WTC11 (cell line): ENCODE results near the gene C1QTNF12. TPM values are rescaled to one million over a fixed set of nuclear protein-coding genes. Genes with fewer than 3 reads are reported as not detected.

Source experiments
- ATAC-seq: fragments of 200-7000 bp; cut with Tn5 transposase; 2 replicates; pipeline ENCODE4 v1.10.0; 2021; ENCODE audit warnings: mild to moderate bottlenecking, moderate library complexity
- CTCF ChIA-PET: fragments of 300-600 bp; sonication (Branson Sonifier 250); formaldehyde crosslinking; loops from one replicate; lab custom pipeline; 2021; ENCODE audit warnings: antibody characterized with exemption; lab: Charles Lee
- POLR2A ChIA-PET: fragments of 350-600 bp; sonication (Branson Sonifier 250); formaldehyde crosslinking; loops from one replicate; lab custom pipeline; 2021; ENCODE audit warnings: antibody characterized with exemption; lab: Charles Lee
- DNase-seq: peaks from one replicate; pipeline ENCODE4 v3.0.0; 2021; ENCODE audit warnings: low spot score
- H3K27ac Mint-ChIP-seq: 2 replicates; pipeline ENCODE4 v1.8.0; 2021; ENCODE audit warnings: mixed read lengths
- H3K27me3 Mint-ChIP-seq: 2 replicates; pipeline ENCODE4 v1.8.0; 2021; ENCODE audit warnings: low read depth, mild to moderate bottlenecking, moderate library complexity, mixed read lengths
- H3K36me3 Mint-ChIP-seq: 2 replicates; pipeline ENCODE4 v1.8.0; 2021; ENCODE audit warnings: mixed read lengths
- H3K4me1 Mint-ChIP-seq: 2 replicates; pipeline ENCODE4 v1.8.0; 2022; ENCODE audit warnings: mixed read lengths
- H3K4me3 Mint-ChIP-seq: 2 replicates; pipeline ENCODE4 v1.8.0; 2021; ENCODE audit warnings: mild to moderate bottlenecking, moderate library complexity, mixed read lengths
- H3K9me3 Mint-ChIP-seq: 2 replicates; pipeline ENCODE4 v1.8.0; 2021; ENCODE audit warnings: mixed read lengths
- AFF4 ChIP-seq: sonication (generic); formaldehyde crosslinking; IDR thresholded peaks from 2 replicates; pipeline ENCODE4 v1.8.1; 2023; ENCODE audit warnings: mild to moderate bottlenecking, missing genetic modification reagents, borderline replicate concordance
- E2F4 ChIP-seq: sonication (generic); formaldehyde crosslinking; IDR thresholded peaks from 2 replicates; pipeline ENCODE4 v1.8.1; 2022; ENCODE audit warnings: low read depth, mild to moderate bottlenecking, moderate library complexity, missing genetic modification reagents, borderline replicate concordance
- FOXJ3 ChIP-seq: sonication (generic); formaldehyde crosslinking; IDR thresholded peaks from 2 replicates; pipeline ENCODE4 v1.9.0; 2021; ENCODE audit warnings: missing genetic modification reagents, mild to moderate bottlenecking, borderline replicate concordance
- FOXK1 ChIP-seq: sonication (generic); formaldehyde crosslinking; IDR thresholded peaks from 2 replicates; pipeline ENCODE4 v1.8.0; 2022; ENCODE audit warnings: mild to moderate bottlenecking, moderate library complexity, missing genetic modification reagents
- FOXP4 ChIP-seq: sonication (generic); formaldehyde crosslinking; IDR thresholded peaks from 2 replicates; pipeline ENCODE4 v1.8.0; 2022; ENCODE audit warnings: mild to moderate bottlenecking, missing genetic modification reagents
- GTF2I ChIP-seq: fragments of 250-450 bp; sonication (Bioruptor Pico); conservative IDR thresholded peaks from 2 replicates; pipeline ENCODE4 v1.4.0; 2021; ENCODE audit warnings: mild to moderate bottlenecking
- MAX ChIP-seq: sonication (generic); formaldehyde crosslinking; IDR thresholded peaks from 2 replicates; pipeline ENCODE4 v1.8.0; 2022; ENCODE audit warnings: mild to moderate bottlenecking, missing genetic modification reagents
- MXD4 ChIP-seq: fragments of 250-450 bp; sonication (Bioruptor Pico); IDR thresholded peaks from 2 replicates; pipeline ENCODE4 v1.8.0; 2021; ENCODE audit warnings: mild to moderate bottlenecking, moderate library complexity, borderline replicate concordance
- NFATC4 ChIP-seq: fragments of 250-450 bp; sonication (Bioruptor Pico); IDR thresholded peaks from 2 replicates; pipeline ENCODE4 v1.9.0; 2021; ENCODE audit warnings: mild to moderate bottlenecking
- NR1H2 ChIP-seq: sonication (generic); formaldehyde crosslinking; IDR thresholded peaks from 2 replicates; pipeline ENCODE4 v1.9.0; 2021; ENCODE audit warnings: mild to moderate bottlenecking, moderate library complexity, missing genetic modification reagents
- PREB ChIP-seq: sonication (generic); formaldehyde crosslinking; IDR thresholded peaks from 2 replicates; pipeline ENCODE4 v1.8.1; 2022; ENCODE audit warnings: mild to moderate bottlenecking, missing genetic modification reagents, moderate library complexity, borderline replicate concordance
- TEAD1 ChIP-seq: sonication (generic); formaldehyde crosslinking; IDR thresholded peaks from 2 replicates; pipeline ENCODE4 v1.8.0; 2022; ENCODE audit warnings: mild to moderate bottlenecking, missing genetic modification reagents
- ZNF219 ChIP-seq: sonication (generic); formaldehyde crosslinking; IDR thresholded peaks from 2 replicates; pipeline ENCODE4 v1.8.0; 2023; ENCODE audit warnings: missing genetic modification reagents, mild to moderate bottlenecking, borderline replicate concordance
- total RNA-seq: library from RNA; stranded (reverse); gene quantifications from 3 replicates; pipeline ENCODE4 v1.2.3, GENCODE V29; 2021

C1QTNF12 gene
- total RNA-seq, 1 experiment from 2014 or later, result 10.3 TPM

- TF ChIP-seq PREB (CRISPR knock-in tag) (no peak), MAX (CRISPR knock-in tag) (no peak), FOXJ3 (no peak), FOXK1 (no peak), E2F4 (CRISPR knock-in tag) (no peak), NR1H2 (CRISPR knock-in tag) (no peak), FOXP4 (CRISPR knock-in tag) (no peak), ZNF219 (no peak)
These were observed 11.3 kb downstream of the C1QTNF12 start (continued) for GRCh38 chr1:1235016-1235744.

GRCh38 chr1:1234180-1234808 lies 12.2 kb downstream of the C1QTNF12 start:
- no peak overlapping the region for H3K27ac Mint-ChIP-seq
- peaks cover 3% of the 10 kb centered on the region; the same call in 1 of the 2 replicates for H3K9me3 Mint-ChIP-seq
- H3K36me3 Mint-ChIP-seq, result peaks cover 10% of the 10 kb centered on the region
- TF ChIP-seq FOXP4 (CRISPR knock-in tag) (no peak), MXD4 (CRISPR knock-in tag) (no peak), TEAD1 (CRISPR knock-in tag) (no peak), NFATC4 (CRISPR knock-in tag) (no peak), AFF4 (CRISPR knock-in tag) (no peak), GTF2I (CRISPR knock-in tag) (no peak)
- peaks cover 10% of the 10 kb centered on the region for H3K4me1 Mint-ChIP-seq
- DNase-seq, result no peak
- ATAC-seq, result no peak
- CTCF ChIA-PET, result no interaction called here
- no peaks in the 10 kb centered on the region for H3K27me3 Mint-ChIP-seq
- POLR2A ChIA-PET, result no interaction called here
- peak overlapping the region; percentile 60; the same call in 1 of the 2 replicates for H3K4me3 Mint-ChIP-seq
